G401 (cell line): ENCODE measurements around the gene DGCR2. TPM values are rescaled to one million over a fixed set of nuclear protein-coding genes. Genes with fewer than 3 reads are reported as not detected.
"Not testable (repeated sequence)": the region's sequence is repeated elsewhere in the genome, so short reads cannot be mapped to it uniquely, and the experiment has no call there.

ENCODE experiments used
- DNase-seq: peaks from one replicate; pipeline ENCODE4 v3.0.0-alpha.2; 2015; ENCODE audit warnings: low spot score
- in situ Hi-C: cut with HindIII; loops from 2 replicates; pipeline ENCODE4 v1.10.0; 2016; ENCODE audit warnings: low sequenced_read_pairs, mixed read lengths
- total RNA-seq: library from RNA; depleted of rRNA; stranded (reverse); fragments of >200 nt; shearing (Covaris generic); gene quantifications from 2 replicates; pipeline ENCODE4 v1.2.3, GENCODE V29; 2014; rRNA removed

DGCR2 gene
- 56.6 and 59.9 TPM in 2 replicates for total RNA-seq

GRCh38 chr22:19122143-19122751 is at the start of gene DGCR2:
TSS of gene DGCR2 (minus strand) at chr22:19122412. CDS start at chr22:19122206, 206 bp downstream.
- DNase-seq, result peak; percentile 98
- in situ Hi-C loops, result no loop called here

- DNase-seq, result no peak
- in situ Hi-C loops, result no loop called here
Observed at GRCh38 chr22:19169947-19170318, 47.7 kb upstream of the DGCR2 start.

- peak; percentile 5 for DNase-seq
- in situ Hi-C loops, result no loop called here
Observed at GRCh38 chr22:19169002-19169946, 47.1 kb upstream of the DGCR2 start.

GRCh38 chr22:19168088-19168890 is 46.1 kb upstream of the DGCR2 start:
- DNase-seq, result no peak
- in situ Hi-C loops, result no loop called here

- DNase-seq, result no peak
- in situ Hi-C loops, result no loop called here
Observed at GRCh38 chr22:19167106-19167869, 45.1 kb upstream of the DGCR2 start.

GRCh38 chr22:19166421-19166820 is 44.2 kb upstream of the DGCR2 start:
- in situ Hi-C loops, result no loop called here
- no peak for DNase-seq

GRCh38 chr22:19164425-19164824 is 42.2 kb upstream of the DGCR2 start:
- DNase-seq, result no peak
- in situ Hi-C loops, result no loop called here

GRCh38 chr22:19158649-19159048 is 36.4 kb upstream of the DGCR2 start:
- DNase-seq, in situ Hi-C loops: not testable (repeated sequence)

GRCh38 chr22:19156109-19156508 is 33.9 kb upstream of the DGCR2 start:
- not testable (repeated sequence) for DNase-seq

GRCh38 chr22:19152942-19153883 is 31.0 kb upstream of the DGCR2 start:
- DNase-seq, result no peak
- in situ Hi-C loops, result no loop called here

More at GRCh38 chr22:19156109-19156508, 33.9 kb upstream of the DGCR2 start:
- in situ Hi-C loops, result not testable (repeated sequence)

- DNase-seq, result no peak
- in situ Hi-C loops, result no loop called here
Observed at GRCh38 chr22:19151329-19152191, 29.3 kb upstream of the DGCR2 start.

GRCh38 chr22:19150482-19151328 is 28.5 kb upstream of the DGCR2 start:
- in situ Hi-C loops, result no loop called here
- DNase-seq, result no peak

GRCh38 chr22:19149991-19150390 is 27.8 kb upstream of the DGCR2 start, which contains the start of gene GSC2:
TSS of gene GSC2 (minus strand) at chr22:19150292. CDS start at chr22:19150283, 9 bp downstream.
- in situ Hi-C loops, result no loop called here
- DNase-seq, result no peak

- in situ Hi-C loops, result no loop called here
- DNase-seq, result no peak
Observed at GRCh38 chr22:19149047-19149883, 27.1 kb upstream of the DGCR2 start.

- no peak for DNase-seq
- in situ Hi-C loops, result no loop called here
Observed at GRCh38 chr22:19148417-19149046, 26.3 kb upstream of the DGCR2 start.
